ENCODE results near the gene CASZ1. TPM values are rescaled to one million over a fixed set of nuclear protein-coding genes. Genes with fewer than 3 reads are reported as not detected.

Gene CASZ1
- polyA plus RNA-seq, 3 donors = 0.30 to 3.7 (median 0.50) TPM

DNA sequence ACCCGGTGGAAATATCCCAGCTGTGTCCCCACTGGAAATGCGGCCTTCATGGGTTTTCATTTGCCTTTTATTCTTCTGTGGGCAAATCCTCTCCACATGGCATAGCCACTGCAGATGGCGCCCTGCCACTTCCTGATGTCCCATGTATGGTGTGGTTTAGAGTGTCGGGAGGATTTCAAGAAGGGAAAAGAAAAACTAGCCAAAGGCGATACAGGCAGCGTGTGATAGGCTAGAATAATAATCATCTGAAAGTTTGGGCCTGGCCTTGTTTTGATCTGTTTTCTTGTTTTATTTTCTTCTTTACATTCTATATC, 198.1 kb downstream of the CASZ1 start:
- Mint-ChIP-seq H3K27ac (no peak overlapping the region), H3K9me3 (no peaks in the 10 kb centered on the region), H3K4me1 (no peaks in the 10 kb centered on the region), H3K36me3 (peaks cover 25 to 30% of the 10 kb centered on the region in 2 donors), H3K4me3 (no peak overlapping the region), H3K27me3 (ENCODE audit: low read depth in 3 of 3) (peaks cover 0 to 3% (median 0%) of the 10 kb centered on the region in 3 donors)
- Histone ChIP-seq H4K20me1 (ENCODE audit: insufficient read depth, low read length) (peaks cover 8% of the 10 kb centered on the region), H3K9ac (ENCODE audit: insufficient read depth, low read length, poor library complexity, severe bottlenecking) (no peak overlapping the region), H3K27me3 (ENCODE audit: control insufficient read depth in 2 of 2, insufficient read depth in 2 of 2, low read length in 2 of 2) (no peaks in the 10 kb centered on the region), H3K4me1 (ENCODE audit: control insufficient read depth in 1 of 2, insufficient read depth in 2 of 2, low read length in 2 of 2) (no peaks in the 10 kb centered on the region), H3K79me2 (ENCODE audit: insufficient read depth, low read length) (no peaks in the 10 kb centered on the region), H3K9me3 (replicated peaks in 1 of 2; ENCODE audit: control insufficient read depth in 1 of 2, insufficient read depth in 1 of 2, low read length in 2 of 2) (no peaks in the 10 kb centered on the region), H2AFZ (ENCODE audit: insufficient read depth, low read depth, low read length, poor library complexity, severe bottlenecking) (no peak overlapping the region), H3K27ac (ENCODE audit: low read depth in 1 of 2, low read length in 2 of 2) (no peak overlapping the region), H3K36me3 (replicated peaks in 1 of 2; ENCODE audit: control insufficient read depth in 1 of 2, insufficient read depth in 2 of 2, low read length in 2 of 2) (peaks cover 2 to 33% of the 10 kb centered on the region in 2 donors), H3K4me3 (replicated peaks in 1 of 3; ENCODE audit: low read depth in 2 of 3, low read length in 3 of 3) (no peak overlapping the region), H3K4me2 (replicated peaks; ENCODE audit: extremely low read depth, low read length, poor library complexity, severe bottlenecking) (no peak overlapping the region)
- no peak for DNase-seq
- TF ChIP-seq CTCF (IDR thresholded peaks at IDR 0.05) = no peak
- intact Hi-C loops (cut with micrococcal nuclease) = no loop called here
- WGBS (ENCODE audit: insufficient coverage) = no CpG with 5 or more reads among the region's 6 CpGs

GRCh38 chr1:10597492-10598388, 198.7 kb downstream of the CASZ1 start:
- Histone ChIP-seq H3K27ac (ENCODE audit: low read depth in 1 of 2, low read length in 2 of 2) (no peak overlapping the region), H3K79me2 (ENCODE audit: insufficient read depth, low read length) (no peaks in the 10 kb centered on the region), H3K27me3 (ENCODE audit: control insufficient read depth in 2 of 2, insufficient read depth in 2 of 2, low read length in 2 of 2) (no peaks in the 10 kb centered on the region), H3K4me3 (replicated peaks in 1 of 3; ENCODE audit: low read depth in 2 of 3, low read length in 3 of 3) (no peak overlapping the region), H3K9ac (ENCODE audit: insufficient read depth, low read length, poor library complexity, severe bottlenecking) (no peak overlapping the region), H2AFZ (ENCODE audit: insufficient read depth, low read depth, low read length, poor library complexity, severe bottlenecking) (no peak overlapping the region), H3K4me1 (ENCODE audit: control insufficient read depth in 1 of 2, insufficient read depth in 2 of 2, low read length in 2 of 2) (no peaks in the 10 kb centered on the region), H3K4me2 (replicated peaks; ENCODE audit: extremely low read depth, low read length, poor library complexity, severe bottlenecking) (no peak overlapping the region), H3K36me3 (replicated peaks in 1 of 2; ENCODE audit: control insufficient read depth in 1 of 2, insufficient read depth in 2 of 2, low read length in 2 of 2) (peaks cover 1 to 27% of the 10 kb centered on the region in 2 donors), H4K20me1 (ENCODE audit: insufficient read depth, low read length) (peaks cover 8% of the 10 kb centered on the region), H3K9me3 (replicated peaks in 1 of 2; ENCODE audit: control insufficient read depth in 1 of 2, insufficient read depth in 1 of 2, low read length in 2 of 2) (no peaks in the 10 kb centered on the region)
- no peak for TF ChIP-seq CTCF (IDR thresholded peaks at IDR 0.05)
- no peaks in the 10 kb centered on the region for H3K9me3 Mint-ChIP-seq
- H3K36me3 Mint-ChIP-seq = peaks cover 23 to 30% of the 10 kb centered on the region in 2 donors
- no peak overlapping the region for H3K4me3 Mint-ChIP-seq
- no peak overlapping the region for H3K27ac Mint-ChIP-seq
- intact Hi-C loops (cut with micrococcal nuclease) = no loop called here
- H3K4me1 Mint-ChIP-seq = no peaks in the 10 kb centered on the region
- H3K27me3 Mint-ChIP-seq (ENCODE audit: low read depth in 3 of 3) = peaks cover 0 to 3% (median 0%) of the 10 kb centered on the region in 3 donors
- no peak for DNase-seq
- 98% methylated on average over 8 of the region's 13 CpGs for WGBS (ENCODE audit: insufficient coverage)

Measured in CD14-positive monocyte (primary cell).